Activated CD4-positive, alpha-beta T cell treated with anti-CD3 and anti-CD28 coated beads for 1 hour (primary cell): ENCODE data around the gene IFNGR2.
"Not testable (repeated sequence)": the region's sequence is repeated elsewhere in the genome, so short reads cannot be mapped to it uniquely, and the experiment has no call there.

Source experiments
- DNase-seq: peaks from one replicate; pipeline ENCODE4 v3.0.0-alpha.2; 2020

IFNGR2 gene

GRCh38 chr21:33403786-33404585 lies 773 bp downstream of the IFNGR2 start:
- no peak for DNase-seq

- no peak for DNase-seq
These were observed 3.3 kb downstream of the IFNGR2 start for GRCh38 chr21:33406493-33406892.

GRCh38 chr21:33411949-33412430 lies 8.8 kb downstream of the IFNGR2 start:
- no peak for DNase-seq

GRCh38 chr21:33412439-33412831 lies 9.2 kb downstream of the IFNGR2 start:
- DNase-seq, result not testable (repeated sequence)

- DNase-seq, result no peak
These were observed 9.8 kb downstream of the IFNGR2 start for GRCh38 chr21:33412832-33413519.

- DNase-seq, result no peak
These were observed 10.9 kb downstream of the IFNGR2 start for GRCh38 chr21:33414068-33414467.

- no peak for DNase-seq
These were observed 11.7 kb downstream of the IFNGR2 start for GRCh38 chr21:33414926-33415325.

GRCh38 chr21:33418691-33419090 lies 15.5 kb downstream of the IFNGR2 start:
- no peak for DNase-seq

GRCh38 chr21:33419538-33420123 lies 16.4 kb downstream of the IFNGR2 start:
- no peak for DNase-seq

GRCh38 chr21:33421713-33422393 lies 18.6 kb downstream of the IFNGR2 start:
- DNase-seq, result no peak

- DNase-seq, result no peak
These were observed 21.0 kb downstream of the IFNGR2 start for GRCh38 chr21:33424214-33424613.

GRCh38 chr21:33425825-33426224 lies 22.6 kb downstream of the IFNGR2 start:
- DNase-seq, result no peak

- no peak for DNase-seq
These were observed 23.8 kb downstream of the IFNGR2 start for GRCh38 chr21:33427051-33427450.

- DNase-seq, result no peak
These were observed 25.5 kb downstream of the IFNGR2 start for GRCh38 chr21:33428669-33429068.

- no peak for DNase-seq
These were observed 27.6 kb downstream of the IFNGR2 start for GRCh38 chr21:33430858-33431257.

- no peak for DNase-seq
These were observed 29.3 kb downstream of the IFNGR2 start for GRCh38 chr21:33432496-33432895.

- DNase-seq, result no peak
These were observed 29.8 kb downstream of the IFNGR2 start for GRCh38 chr21:33433001-33433400.

GRCh38 chr21:33433425-33434114 lies 30.4 kb downstream of the IFNGR2 start:
- DNase-seq, result no peak

- no peak for DNase-seq
These were observed 31.7 kb downstream of the IFNGR2 start for GRCh38 chr21:33434770-33435360.

GRCh38 chr21:33437140-33437539 lies 33.9 kb downstream of the IFNGR2 start:
- DNase-seq, result no peak

GRCh38 chr21:33441489-33442477 lies 38.6 kb downstream of the IFNGR2 start:
- DNase-seq, result no peak
